Measurements from ENCODE around the gene DGKZ.

Gene DGKZ

DNA sequence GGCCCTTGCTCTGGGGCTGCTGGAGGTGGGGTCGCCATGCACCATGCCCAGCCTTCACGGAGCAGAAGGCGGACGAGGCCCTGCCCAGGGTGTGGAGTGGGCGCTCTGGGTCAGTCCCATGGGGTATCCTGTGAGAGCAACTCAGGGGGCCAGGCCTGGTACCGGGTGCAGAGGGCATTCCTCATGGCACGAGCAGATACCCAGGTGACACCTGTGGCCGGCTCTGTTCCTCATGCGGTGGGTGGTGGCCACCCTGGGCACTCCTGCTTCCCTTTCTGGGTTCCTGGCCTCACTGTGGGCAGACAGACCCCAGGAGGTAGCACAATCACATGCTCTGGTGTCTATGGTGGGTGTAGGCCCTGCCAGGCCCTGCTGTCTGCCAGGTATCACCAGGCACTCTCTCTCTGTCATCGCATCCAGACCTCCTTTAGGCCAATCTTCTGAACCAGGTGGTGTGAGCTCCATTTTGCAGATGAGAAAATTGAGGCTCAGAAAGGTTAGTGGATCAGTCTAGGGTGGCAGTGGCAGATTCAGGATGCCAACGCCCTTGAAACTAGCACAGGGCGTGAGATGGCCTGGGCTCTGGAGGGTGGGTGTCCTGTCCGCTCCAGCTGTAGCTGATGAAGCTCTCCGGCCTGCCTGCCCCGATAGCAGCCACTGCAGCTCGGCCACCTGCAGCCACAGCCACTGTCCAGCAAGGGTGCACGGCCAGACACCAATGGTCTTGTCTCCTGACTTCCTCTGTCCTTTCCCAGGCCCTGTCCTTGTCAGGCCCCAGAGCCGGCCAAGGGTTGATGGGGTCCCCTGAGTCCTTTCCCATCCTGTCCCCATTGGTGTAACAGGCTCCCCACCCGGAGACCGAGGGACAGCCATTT, 15.1 kb downstream of the DGKZ start:
- peak overlapping the region; percentile 12; the same call in 1 of the 2 replicates for H3K27ac ChIP-seq
- TF ChIP-seq, protein P1, sequence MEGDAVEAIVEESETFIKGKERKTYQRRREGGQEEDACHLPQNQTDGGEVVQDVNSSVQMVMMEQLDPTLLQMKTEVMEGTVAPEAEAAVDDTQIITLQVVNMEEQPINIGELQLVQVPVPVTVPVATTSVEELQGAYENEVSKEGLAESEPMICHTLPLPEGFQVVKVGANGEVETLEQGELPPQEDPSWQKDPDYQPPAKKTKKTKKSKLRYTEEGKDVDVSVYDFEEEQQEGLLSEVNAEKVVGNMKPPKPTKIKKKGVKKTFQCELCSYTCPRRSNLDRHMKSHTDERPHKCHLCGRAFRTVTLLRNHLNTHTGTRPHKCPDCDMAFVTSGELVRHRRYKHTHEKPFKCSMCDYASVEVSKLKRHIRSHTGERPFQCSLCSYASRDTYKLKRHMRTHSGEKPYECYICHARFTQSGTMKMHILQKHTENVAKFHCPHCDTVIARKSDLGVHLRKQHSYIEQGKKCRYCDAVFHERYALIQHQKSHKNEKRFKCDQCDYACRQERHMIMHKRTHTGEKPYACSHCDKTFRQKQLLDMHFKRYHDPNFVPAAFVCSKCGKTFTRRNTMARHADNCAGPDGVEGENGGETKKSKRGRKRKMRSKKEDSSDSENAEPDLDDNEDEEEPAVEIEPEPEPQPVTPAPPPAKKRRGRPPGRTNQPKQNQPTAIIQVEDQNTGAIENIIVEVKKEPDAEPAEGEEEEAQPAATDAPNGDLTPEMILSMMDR (IDR thresholded peaks at IDR 0.05) = no peak
- TF ChIP-seq ZFX (IDR thresholded peaks at IDR 0.05; ENCODE audit: borderline replicate concordance) = no peak

DNA sequence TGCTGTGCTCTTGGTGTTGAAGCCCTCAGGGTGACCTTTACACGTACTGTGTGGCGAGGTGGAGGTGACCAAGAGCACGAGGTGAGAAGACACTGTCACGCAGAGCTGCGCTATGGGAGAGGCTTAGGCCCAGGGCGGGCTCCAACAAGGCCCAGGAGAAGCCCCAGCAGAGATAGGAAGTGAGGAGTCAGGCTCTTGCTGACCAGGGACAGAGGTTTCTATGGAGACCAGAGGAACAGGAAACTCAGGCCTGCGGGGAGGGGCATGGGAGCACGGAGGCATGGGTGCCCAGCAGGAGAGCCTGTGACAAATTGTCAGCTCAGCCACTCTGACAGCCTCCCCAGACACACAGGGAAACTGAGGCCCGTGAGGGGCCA, 15.8 kb downstream of the DGKZ start:
- peak overlapping the region; percentile 12; the same call in 1 of the 2 replicates for H3K27ac ChIP-seq

DNA sequence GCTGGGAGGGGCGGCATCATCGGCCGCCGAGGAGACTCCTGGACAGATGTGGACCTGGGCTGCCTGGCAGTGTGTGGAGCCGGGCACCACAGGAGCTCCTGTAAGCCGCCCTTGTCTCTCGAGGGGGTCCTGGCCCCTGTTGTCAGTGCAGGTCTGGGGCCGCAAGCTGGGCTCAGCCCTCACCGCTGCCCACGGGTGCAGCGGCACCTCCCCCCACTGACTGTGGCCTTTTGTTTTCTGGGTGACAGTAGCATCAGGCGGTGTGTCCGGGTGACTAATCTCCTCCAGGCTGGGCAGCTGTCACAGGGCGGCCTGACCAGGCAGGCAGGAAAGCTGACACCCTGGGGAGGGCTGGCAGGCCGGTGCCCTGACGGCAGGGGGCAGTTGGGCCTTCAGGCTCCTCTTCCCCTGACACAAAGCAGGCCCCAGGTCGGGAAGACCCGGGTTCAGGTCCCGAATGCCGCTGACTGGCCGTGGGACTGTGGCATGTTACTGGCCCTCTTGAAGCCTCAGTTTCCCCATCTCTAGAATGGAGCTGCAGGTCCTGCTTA, 16.3 kb downstream of the DGKZ start:
- no peak for TF ChIP-seq ZFX (IDR thresholded peaks at IDR 0.05; ENCODE audit: borderline replicate concordance)
- TF ChIP-seq, protein P1 (IDR thresholded peaks at IDR 0.05) = no peak
- no peak overlapping the region for H3K27ac ChIP-seq

More for the DNA sequence above, 15.8 kb downstream of the DGKZ start:
- no peak for TF ChIP-seq ZFX (IDR thresholded peaks at IDR 0.05; ENCODE audit: borderline replicate concordance)
- TF ChIP-seq, protein P1 (IDR thresholded peaks at IDR 0.05) = no peak

DNA sequence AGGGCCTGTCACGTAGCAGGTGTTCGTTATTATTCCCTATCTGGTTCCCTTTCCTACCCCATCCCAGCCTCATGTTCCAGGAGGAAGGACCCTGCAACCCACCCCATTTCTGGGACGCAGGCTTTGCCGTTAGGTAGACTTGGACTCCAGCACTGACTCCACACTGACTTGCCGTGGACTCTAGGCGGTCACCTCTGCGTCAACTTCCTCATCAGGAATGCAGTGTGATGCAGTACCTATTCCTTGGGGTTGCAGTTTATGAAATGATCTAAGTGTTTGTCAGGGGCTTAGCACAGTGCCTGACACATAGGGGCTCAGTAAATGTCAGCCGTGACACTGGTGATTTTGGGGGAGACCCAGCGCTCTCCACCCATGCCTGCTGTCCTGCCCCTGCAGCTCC, 16.8 kb downstream of the DGKZ start:
- no peak for TF ChIP-seq ZFX (IDR thresholded peaks at IDR 0.05; ENCODE audit: borderline replicate concordance)
- TF ChIP-seq, protein P1 (IDR thresholded peaks at IDR 0.05) = no peak
- H3K27ac ChIP-seq = no peak overlapping the region

DNA sequence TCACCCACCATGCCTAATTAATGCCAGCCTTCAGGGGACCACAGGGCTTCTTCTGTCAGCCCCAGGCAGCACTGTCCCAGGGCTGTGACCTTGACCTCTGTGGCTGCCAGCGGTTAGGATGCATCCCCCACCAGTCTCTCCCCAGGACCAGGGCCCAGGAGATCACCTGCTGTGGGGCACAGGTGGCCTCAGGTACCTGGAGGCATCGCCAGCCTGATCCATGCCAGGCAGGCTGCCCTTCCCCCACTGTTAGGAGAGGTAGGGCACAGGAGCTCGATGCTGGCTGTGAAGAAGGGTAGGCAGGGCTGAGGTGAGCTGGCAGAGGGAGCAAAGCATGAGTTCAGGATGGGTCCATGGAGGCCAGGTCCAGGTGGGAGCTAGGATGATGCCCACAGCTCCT, 17.5 kb downstream of the DGKZ start:
- TF ChIP-seq, protein P1 (IDR thresholded peaks at IDR 0.05) = no peak
- no peak for TF ChIP-seq ZFX (IDR thresholded peaks at IDR 0.05; ENCODE audit: borderline replicate concordance)
- no peak overlapping the region for H3K27ac ChIP-seq

DNA sequence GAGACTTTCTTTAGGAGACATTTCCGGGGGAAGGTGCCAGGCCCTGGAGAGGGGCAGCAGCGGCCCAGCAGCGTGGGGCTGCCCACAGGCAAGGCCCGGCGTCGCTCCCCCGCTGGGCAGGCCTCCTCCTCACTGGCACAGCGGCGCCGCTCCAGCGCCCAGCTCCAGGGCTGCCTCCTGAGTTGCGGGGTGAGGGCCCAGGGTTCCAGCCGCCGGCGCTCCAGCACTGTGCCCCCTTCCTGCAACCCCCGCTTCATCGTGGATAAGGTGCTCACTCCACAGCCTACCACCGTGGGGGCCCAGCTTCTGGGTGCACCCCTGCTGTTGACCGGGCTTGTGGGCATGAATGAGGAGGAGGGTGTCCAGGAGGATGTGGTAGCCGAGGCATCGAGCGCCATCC, 19.0 kb downstream of the DGKZ start:
- H3K27ac ChIP-seq = no peak overlapping the region
- no peak for TF ChIP-seq ZFX (IDR thresholded peaks at IDR 0.05; ENCODE audit: borderline replicate concordance)

DNA sequence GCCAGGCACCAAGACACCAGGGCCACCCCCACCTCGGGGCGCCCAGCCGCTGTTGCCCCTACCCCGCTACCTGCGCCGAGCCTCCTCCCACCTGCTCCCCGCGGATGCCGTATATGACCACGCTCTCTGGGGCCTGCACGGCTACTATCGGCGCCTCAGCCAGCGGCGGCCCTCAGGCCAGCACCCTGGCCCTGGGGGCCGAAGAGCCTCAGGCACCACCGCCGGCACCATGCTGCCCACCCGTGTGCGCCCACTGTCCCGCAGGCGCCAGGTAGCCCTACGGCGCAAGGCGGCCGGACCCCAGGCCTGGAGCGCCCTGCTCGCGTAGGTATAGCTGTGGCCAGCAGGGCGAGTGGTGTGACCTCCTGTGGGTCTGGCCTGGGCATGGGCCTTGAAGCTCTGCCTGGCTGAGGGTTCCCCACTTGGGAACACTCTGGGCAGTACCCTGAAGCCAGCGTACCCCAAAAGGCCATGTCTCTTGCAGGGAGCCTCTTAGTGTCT, 19.4 kb downstream of the DGKZ start:
- H3K27ac ChIP-seq = no peak overlapping the region
- no peak for TF ChIP-seq ZFX (IDR thresholded peaks at IDR 0.05; ENCODE audit: borderline replicate concordance)
- TF ChIP-seq, protein P1 (IDR thresholded peaks at IDR 0.05) = no peak

All from 22Rv1 (cell line).